RWPE1 (cell line): Measurements from ENCODE around the gene MED10.
A peak's percentile ranks its signal among the peaks of the same experiment; 100 is the strongest.
"Not testable (repeated sequence)": the region's sequence is repeated elsewhere in the genome, so short reads cannot be mapped to it uniquely, and the experiment has no call there.

Source experiments
- CTCF ChIA-PET: fragments of 350-600 bp; sonication (Branson Sonifier 250); formaldehyde crosslinking; extraction: SDS; loops from one replicate; lab custom pipeline; 2021; lab: Yijun Ruan, JAX
- POLR2A ChIA-PET: fragments of 400-600 bp; formaldehyde crosslinking; extraction: SDS; loops from one replicate; lab custom pipeline; 2020; ENCODE audit warnings: antibody characterized with exemption; ENCODE audit not compliant: low non-redundant PET; lab: Yijun Ruan, JAX
- DNase-seq: peaks from one replicate; pipeline ENCODE4 v3.0.0; 2012; ENCODE audit warnings: low spot score
- H3K27ac ChIP-seq: fragments of 450-650 bp; 2 replicates; pipeline ENCODE4 v1.5.1; 2017
- TF ChIP-seq, protein P1 (sequence below): fragments of 450-650 bp; conservative IDR thresholded peaks from 2 replicates; pipeline ENCODE4 v1.5.1; 2017; ENCODE audit warnings: low read depth, mild to moderate bottlenecking

Gene MED10

DNA sequence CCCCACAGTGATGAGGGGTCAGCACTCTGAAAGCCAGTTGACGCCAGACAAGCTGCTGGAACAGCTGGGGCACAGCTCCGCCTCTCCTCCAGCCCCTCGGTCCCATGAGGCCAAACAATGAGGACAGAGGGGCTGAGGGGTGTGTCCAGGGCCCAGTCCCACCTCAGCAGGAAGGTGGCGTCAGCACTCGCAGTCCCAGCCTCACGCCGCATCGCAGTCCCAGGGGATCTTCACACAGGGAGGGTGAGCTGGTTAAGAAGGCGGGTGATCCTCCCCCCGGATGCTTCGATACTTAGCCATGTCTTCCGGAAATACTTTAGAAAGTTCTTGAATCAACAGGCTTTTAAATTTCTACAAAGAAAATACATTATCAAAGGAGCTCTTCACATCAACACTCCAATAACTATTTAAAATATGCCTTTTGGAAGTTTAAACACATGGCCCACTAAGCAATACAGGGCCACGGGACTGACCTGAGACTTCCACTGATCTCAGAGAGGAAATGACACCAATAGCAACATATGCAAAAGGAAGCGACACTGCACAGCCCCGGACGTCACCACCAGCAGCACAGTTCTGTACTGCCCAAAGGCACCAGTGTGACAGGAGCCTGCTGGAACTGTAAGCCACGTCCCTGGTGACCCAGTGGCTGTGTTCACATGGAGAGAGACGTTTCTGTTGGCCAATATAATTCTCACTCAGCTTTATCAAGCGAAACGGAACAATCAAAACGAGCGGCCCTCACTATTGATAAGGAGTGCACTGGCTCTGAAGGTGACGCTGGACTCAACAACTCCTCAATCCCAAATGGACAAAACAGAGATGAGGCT, 5.9 kb downstream of the MED10 start:
- TF ChIP-seq, protein P1, sequence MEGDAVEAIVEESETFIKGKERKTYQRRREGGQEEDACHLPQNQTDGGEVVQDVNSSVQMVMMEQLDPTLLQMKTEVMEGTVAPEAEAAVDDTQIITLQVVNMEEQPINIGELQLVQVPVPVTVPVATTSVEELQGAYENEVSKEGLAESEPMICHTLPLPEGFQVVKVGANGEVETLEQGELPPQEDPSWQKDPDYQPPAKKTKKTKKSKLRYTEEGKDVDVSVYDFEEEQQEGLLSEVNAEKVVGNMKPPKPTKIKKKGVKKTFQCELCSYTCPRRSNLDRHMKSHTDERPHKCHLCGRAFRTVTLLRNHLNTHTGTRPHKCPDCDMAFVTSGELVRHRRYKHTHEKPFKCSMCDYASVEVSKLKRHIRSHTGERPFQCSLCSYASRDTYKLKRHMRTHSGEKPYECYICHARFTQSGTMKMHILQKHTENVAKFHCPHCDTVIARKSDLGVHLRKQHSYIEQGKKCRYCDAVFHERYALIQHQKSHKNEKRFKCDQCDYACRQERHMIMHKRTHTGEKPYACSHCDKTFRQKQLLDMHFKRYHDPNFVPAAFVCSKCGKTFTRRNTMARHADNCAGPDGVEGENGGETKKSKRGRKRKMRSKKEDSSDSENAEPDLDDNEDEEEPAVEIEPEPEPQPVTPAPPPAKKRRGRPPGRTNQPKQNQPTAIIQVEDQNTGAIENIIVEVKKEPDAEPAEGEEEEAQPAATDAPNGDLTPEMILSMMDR = no peak
- no peak overlapping the region for H3K27ac ChIP-seq
- DNase-seq = no peak
- ChIA-PET CTCF (no interaction called here), POLR2A (no interaction called here)

DNA sequence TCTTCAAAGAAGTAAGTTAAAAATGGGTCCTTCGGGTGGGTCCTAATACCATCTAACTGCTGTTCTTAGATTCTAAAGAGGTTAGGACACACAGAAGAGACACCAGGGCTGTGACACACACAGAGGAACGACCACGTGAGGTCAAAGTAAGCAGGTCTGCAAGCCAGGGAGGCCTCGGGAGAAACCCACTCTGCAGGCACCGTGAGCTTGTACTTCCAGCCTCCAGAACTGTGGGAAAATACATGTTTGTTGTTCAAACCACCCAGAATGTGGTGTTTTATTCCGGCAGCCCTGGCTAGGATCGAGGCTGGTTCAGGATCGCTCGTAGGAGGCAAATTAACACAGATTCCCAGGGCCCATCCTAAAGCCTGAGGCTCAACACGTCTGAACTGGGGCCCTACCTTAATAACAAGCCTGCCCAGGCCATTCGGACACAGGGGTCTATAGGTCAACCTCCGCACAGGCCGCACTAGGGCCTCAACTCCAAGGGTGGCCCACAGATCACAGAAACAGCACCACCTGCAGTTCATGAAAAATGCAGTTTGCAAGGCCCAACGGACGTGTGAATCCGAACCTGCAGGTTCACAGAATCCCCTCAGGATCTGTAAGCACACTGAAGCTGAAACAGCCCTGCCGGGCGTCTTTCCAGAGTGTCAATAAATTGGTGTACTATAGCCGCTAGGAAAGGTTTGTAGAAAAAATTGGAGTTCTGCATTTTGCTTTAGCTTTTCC, 7.1 kb downstream of the MED10 start:
- no peak overlapping the region for H3K27ac ChIP-seq
- ChIA-PET CTCF (interaction anchor here (0.6 kb wide), 1 partner anchor 374 kb away, joined by 3 read pairs; no protein-coding TSS in a partner anchor), POLR2A (no interaction called here)
- no peak for DNase-seq
- TF ChIP-seq, protein P1 = no peak

DNA sequence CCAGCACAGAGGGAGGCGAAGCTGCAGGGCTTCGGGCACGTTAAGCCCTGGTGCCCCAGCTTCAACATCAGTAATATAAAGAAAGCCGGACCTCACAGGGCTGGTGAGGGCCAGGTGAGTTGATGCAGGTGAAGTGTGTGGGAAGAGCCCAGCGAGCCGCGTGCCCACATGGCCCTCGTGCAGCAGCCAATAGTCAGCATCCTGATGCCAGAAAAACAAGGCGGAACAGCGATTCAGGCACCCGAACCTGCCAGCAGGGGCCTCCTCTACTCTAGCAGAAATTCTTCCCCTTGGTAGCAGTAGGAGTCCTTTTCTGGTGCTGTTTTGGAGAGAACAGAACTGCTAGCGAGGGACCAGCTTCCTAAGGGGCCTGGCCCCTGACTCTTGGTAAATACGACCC, 7.8 kb downstream of the MED10 start:
- TF ChIP-seq, protein P1 = no peak
- ChIA-PET CTCF (no interaction called here), POLR2A (no interaction called here)
- DNase-seq = no peak
- peak overlapping the region; percentile 15; the same call in 1 of the 2 replicates for H3K27ac ChIP-seq

DNA sequence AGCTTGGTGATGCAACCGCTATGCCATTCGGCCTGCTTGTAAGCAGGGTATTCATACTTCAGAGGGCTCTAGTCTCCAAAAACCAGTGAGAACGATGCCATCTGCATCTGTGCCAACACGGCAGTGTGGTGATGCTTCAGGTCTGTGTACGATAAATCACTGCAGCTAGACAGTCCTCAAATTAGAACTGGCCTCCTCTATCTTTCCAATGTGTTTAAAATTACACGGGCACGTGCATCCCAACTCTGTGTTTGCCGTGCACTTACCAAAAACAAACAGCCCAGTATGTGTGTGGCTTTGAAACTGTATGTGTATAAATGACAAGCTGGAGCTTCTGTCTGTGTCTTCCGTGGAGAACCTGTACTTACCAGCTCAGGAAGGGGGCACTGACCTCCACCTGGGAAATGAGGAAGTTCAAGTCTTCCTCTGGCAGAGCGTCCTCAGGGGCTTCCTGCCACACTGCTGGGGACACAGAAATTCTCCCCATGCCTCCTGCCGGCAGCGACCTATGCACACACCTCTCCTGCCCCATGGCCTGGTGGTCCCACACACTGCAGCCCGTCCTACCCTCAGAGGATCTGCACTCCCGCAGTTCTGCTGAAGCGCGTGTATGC, 12.3 kb downstream of the MED10 start:
- ChIA-PET POLR2A (no interaction called here), CTCF (interaction anchor here (0.7 kb wide), 1 partner anchor 211 kb away, joined by 3 read pairs; no protein-coding TSS in a partner anchor)
- no peak for DNase-seq
- no peak overlapping the region for H3K27ac ChIP-seq
- TF ChIP-seq, protein P1 = no peak

DNA sequence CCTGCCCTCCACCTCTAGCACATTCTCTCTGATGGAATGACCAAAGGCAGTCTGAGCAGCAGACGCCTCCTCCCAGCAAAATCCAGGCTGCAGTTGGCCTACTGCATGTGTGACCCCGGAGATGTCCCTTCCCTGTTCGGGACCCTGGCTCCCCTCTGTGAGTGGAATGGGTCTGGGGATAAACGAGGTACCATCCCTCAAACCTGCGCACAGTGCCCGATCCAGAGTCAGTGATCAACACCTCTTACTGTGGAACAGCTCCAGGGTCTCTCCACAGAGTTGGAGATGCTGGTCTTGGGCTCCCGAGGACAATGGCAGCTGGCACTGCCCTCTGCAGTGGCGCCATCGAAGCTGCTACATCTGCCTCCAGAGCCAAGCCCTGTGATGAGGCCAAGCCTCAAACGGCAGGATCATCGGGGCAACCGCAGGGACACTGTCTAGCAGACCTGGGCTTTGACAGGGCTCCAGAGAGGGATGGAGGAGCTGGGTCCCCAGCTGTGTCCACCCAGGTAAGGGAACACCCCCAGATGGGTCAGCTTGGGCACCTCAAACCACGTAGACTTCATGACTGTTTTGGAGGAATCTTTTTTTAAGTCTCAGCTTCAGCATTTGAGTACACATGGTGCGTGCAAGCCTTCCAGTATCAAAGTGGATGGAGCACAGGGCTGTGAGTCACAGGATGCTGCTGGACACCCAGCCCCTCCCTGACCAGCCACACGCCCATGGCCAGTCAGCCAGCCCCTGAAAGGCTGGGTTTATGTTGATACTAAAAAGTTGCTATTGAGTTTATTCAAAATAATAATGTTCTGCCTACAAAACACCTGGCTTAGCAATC, 13.0 kb downstream of the MED10 start:
- POLR2A ChIA-PET = no interaction called here
- H3K27ac ChIP-seq = no peak overlapping the region
- CTCF ChIA-PET = no interaction called here
- TF ChIP-seq, protein P1 = no peak
- peak; percentile 8 for DNase-seq

DNA sequence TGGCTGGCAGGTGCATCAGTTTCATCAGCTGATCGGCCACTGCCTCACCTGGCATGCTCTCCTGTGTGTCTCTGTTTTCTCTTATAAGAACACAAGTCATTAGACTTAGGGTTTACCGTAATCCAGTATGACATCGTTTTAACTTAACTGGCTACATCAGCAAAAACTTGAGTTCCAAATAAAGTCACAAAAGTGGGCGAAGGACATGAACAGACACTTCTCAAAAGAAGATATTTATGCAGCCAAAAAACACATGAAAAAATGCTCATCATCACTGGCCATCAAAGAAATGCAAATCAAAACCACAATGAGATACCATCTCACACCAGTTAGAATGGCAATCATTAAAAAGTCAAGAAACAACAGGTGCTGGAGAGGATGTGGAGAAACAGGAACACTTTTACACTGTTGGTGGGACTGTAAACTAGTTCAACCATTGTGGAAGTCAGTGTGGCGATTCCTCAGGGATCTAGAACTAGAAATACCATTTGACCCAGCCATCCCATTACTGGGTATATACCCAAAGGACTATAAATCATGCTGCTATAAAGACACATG, 14.8 kb downstream of the MED10 start:
- POLR2A ChIA-PET, CTCF ChIA-PET, DNase-seq, H3K27ac ChIP-seq: not testable (repeated sequence)
